ENCODE data around the gene ABHD12B. TPM values are rescaled to one million over a fixed set of nuclear protein-coding genes. Genes with fewer than 3 reads are reported as not detected.
"Not testable (repeated sequence)": the region's sequence is repeated elsewhere in the genome, so short reads cannot be mapped to it uniquely, and the experiment has no call there.

Gene ABHD12B
- total RNA-seq, 2 experiments from 2014 or later: not detected

DNA sequence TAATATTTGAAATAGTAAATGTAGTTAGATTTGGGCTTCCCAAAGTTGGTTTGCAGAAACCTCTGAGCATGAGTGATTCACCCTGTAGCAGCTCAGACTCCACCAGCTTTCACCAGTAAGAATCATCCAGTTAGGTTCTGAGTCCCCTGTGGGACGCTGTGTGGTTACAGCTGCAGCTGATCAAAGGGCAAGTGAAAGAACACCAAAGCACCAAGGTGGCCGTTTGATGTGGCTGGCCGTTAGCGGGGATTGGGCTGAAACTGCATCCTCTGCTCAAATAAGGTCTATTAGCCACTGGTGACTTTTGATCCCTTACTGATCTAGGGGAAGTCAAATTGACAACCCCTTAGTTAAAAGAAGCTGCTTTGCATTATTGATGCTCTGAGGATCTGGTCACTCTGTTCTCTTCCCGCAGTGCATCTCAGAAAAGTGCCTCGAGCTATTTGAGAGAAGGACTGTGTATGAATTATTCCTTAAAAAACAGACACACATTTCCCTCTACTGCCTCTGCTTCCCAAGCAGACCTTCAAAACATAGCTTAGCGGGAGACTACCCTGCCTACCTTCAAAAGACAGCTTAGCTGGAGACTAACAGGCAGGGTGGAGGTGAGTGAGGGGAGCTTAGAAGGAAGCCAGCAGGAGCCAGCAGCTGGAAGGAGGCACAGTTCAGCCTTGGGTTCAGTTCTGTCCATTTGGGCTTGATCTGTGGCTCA is 3.7 kb downstream of the ABHD12B start:
- ChIA-PET POLR2A (no interaction called here), CTCF (interaction anchor here (3.6 kb wide), 1 partner anchor 15 kb away, joined by 11 read pairs; no protein-coding TSS in a partner anchor)

DNA sequence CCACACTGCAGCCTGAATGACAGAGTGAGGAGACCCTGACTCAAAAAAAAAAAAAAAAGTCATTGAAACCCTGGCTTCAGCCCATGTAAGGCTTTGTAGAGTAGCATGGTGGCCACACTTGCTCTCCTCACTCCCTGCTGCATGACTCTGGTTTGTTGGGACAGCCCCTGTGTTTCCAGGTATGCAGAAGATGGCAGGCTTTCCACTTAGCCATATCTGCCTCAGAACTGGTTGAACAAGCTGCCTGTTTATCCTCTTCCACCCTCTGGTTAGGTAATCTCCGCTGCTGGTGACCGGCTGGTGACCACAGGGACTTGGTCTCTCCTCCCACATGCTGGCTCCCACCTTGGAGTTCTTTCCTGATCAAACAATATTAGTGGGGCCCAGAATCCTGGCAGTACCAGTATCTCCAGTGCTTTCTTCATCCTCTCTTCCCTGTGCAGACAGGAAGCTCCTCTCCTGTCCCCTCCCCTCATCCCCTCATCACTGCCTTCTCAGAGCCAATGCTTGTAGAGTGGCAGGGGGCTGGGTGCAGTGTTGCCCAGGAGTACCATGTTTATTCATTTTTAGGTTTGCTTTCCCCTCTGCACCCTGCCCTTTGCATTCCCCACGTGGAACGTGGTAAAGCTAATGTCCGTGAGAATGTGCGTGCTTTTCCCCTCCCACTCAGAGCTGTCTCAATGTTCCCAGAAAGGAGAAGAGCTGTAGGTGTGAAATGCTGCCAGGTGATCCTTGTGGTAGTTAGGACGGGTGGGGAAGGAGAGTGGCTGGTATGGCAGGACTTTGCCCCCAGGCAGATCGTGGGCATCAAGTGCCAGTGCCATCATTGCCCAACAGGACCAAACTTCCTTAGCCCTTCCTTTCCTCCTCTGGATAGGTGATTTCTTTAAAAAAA is 11.3 kb downstream of the ABHD12B start:
- CTCF ChIA-PET: interaction anchor here (0.6 kb wide), 1 partner anchor 1278 kb away, joined by 3 read pairs; no protein-coding TSS in a partner anchor
- POLR2A ChIA-PET: no interaction called here

DNA sequence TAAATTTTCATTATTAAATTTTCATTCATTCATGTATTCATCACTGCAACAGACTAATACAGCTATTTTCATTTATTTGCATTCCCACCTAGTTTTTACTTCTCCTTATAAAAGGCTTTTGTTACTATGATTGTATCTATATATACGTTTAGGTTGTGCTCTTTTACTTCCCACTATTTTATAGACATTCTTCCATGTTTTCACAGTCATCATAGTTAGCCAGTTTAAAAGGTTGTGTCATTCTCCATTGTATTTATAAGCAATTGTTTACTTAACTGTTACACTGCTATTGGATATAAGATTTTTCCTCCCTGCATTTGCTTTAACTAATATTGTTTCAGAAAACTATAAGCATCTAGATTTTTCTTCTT is 12.0 kb downstream of the ABHD12B start:
- ChIA-PET CTCF (no interaction called here), POLR2A (no interaction called here)

DNA sequence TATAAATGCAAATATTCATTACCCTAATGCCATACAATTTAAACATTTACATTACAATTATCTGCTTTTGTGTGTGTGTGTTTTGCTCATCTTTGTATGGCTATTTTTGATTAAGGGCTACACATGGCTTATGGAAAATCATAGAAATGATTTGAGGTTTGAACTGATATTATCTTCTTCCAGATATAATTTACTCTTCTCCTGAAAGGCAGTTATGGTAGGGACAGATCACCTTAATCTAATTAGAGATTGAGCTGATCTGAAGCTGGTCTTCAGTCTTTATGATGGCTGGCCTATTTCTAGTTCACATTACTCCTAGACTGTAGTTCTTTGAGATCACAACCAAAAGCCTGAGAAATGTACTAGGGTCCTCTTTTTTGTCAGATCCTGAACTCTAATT is 15.6 kb downstream of the ABHD12B start:
- ChIA-PET POLR2A (no interaction called here), CTCF (no interaction called here)

DNA sequence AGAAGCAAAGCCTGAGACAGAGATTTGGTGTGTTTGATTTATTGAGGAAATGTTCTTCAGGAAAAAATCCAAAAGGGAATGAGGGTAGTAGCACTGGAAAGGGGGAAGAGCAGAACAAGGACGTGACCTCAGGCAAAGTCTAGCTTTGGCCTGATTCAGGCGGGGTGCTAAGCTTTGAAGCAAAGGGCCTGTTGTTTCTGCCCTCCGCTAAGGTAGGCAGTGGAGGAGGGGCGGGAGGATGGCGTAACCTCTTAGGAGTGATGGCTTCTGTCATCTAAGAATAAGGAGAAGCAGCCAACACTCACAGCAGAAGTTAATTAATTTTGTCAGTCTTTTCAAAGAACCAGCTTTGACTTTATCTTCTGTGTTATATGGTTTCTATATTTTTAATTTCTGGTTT is 20.4 kb downstream of the ABHD12B start:
- POLR2A ChIA-PET: no interaction called here
- CTCF ChIA-PET: no interaction called here

DNA sequence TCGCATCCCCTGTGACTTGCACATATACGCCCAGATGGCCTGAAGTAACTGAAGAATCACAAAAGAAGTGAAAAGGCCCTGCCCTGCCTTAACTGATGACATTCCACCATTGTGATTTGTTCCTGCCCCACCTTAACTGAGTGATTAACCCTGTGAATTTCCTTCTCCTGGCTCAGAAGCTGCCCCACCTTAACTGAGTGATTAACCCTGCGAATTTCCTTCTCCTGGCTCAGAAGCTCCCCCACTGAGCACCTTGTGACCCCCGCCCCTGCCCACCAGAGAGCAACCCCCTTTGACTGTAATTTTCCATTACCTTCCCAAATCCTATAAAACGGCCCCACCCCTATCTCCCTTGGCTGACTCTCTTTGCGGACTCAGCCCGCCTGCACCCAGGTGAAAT is 24.6 kb downstream of the ABHD12B start:
- POLR2A ChIA-PET, CTCF ChIA-PET: not testable (repeated sequence)

DNA sequence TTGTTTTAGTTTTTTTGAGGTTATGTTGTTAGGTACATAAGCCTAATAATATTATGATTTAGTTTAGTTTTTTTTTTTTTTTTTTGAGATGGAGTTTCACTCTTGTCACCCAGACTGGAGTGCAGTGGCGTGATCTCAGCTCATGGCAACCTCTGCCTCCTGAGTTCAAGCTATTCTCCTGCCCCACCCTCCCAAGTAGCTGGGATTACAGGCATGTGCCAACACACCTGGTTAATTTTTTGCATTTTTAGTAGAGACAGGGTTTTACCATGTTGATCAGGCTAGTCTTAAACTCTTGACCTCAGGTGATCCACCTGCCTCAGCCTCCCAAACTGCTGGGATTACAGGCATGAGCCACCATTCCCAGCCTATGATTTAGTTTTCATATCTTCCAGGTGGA is 25.2 kb downstream of the ABHD12B start:
- CTCF ChIA-PET, POLR2A ChIA-PET: not testable (repeated sequence)

DNA sequence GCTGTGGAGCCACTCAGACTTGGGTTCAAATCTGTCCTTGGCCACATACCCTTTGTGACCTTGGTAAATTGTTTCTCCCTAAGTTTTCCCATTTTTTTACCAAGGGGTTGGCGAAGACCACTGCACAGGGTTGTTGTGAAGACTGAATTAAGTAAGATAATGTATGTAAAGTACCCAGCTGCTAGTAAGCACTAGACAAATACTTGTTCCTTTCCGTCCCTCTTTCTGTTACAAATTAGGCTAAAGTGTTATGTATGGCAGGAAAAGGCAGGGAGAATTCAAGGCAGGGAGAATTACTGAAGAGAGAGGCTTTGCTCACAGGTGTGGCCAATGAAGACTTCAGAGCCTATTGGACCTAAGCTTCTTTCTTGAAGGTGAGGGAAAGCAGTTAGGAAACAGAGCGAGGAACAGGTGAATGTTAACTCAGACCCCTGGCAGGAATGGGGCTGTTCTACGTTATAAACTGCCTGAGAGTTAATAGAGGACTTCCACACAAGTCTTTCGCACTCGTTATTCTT is 25.9 kb downstream of the ABHD12B start:
- ChIA-PET CTCF (no interaction called here), POLR2A (no interaction called here)

DNA sequence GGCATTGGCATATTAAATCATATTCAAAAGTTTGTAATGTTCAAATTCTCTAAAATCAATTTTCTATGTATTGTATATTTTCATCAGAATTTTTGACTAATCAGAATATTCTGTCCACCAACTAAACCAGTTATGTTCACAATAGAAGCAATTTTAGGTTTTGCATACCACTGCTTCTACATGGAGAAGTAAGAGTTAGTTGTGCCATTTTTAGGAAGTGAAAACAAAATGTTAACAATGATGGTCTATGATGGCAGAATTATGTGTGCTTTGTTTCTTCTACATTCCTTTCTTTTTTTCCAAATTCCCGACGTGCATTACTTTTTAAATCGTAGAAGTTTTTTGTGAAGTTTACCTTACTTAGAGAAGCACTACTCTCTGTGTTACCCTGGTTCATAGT is 29.5 kb downstream of the ABHD12B start:
- CTCF ChIA-PET: no interaction called here
- POLR2A ChIA-PET: no interaction called here

DNA sequence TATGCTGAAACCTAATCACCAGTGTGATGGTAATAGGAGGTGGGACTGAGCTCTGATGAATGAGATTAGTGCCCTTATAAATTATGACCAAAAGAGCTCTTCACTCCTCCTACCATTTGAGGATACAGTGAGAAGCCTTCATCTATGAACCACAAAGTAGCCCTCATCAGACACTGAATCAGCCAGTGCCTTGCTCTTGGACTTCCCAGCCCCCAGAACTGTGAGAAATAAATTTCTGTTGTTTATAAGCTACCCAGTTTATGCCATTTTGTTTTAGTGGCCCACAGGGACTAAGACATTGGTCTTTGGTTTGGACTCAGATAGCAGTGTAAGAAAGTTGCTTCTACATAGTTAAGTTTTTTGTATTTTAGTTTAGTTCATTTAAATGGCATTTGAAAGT is 32.9 kb downstream of the ABHD12B start:
- CTCF ChIA-PET: no interaction called here
- POLR2A ChIA-PET: no interaction called here

DNA sequence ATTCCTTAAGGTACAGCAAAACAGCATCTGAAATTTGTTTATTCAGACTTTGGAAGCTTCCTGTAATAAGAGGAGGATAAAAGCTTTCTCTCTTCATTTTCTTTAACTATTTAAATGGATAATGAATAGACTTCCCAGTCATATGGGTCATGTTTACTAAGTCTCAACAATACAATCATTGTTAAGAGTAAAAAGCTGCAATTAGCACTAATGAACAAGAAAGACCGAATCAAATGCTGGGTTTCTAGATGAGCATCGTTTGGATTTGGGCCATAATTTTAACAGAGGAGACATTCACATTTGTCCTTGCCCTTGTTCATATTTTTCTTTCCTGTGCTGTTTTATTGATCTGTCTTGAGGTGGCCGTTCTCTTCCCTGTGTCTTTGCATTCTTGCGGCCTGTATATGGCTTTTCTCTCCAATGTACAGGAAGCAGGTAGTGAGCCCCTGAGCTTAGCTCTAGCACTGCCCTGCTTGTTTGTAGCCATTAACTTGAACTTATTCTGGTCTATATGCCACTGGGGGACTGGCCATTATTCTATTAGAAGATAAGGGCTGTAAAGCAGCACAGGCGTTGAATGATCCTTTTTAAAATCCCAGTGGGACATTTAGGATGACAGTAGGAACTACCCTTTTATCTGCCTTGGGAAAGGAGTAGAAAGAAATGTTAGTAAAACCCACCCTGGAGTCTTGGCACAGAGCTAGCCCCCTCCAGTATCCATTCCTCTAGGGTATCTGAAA is 34.6 kb downstream of the ABHD12B start:
- CTCF ChIA-PET: no interaction called here

DNA sequence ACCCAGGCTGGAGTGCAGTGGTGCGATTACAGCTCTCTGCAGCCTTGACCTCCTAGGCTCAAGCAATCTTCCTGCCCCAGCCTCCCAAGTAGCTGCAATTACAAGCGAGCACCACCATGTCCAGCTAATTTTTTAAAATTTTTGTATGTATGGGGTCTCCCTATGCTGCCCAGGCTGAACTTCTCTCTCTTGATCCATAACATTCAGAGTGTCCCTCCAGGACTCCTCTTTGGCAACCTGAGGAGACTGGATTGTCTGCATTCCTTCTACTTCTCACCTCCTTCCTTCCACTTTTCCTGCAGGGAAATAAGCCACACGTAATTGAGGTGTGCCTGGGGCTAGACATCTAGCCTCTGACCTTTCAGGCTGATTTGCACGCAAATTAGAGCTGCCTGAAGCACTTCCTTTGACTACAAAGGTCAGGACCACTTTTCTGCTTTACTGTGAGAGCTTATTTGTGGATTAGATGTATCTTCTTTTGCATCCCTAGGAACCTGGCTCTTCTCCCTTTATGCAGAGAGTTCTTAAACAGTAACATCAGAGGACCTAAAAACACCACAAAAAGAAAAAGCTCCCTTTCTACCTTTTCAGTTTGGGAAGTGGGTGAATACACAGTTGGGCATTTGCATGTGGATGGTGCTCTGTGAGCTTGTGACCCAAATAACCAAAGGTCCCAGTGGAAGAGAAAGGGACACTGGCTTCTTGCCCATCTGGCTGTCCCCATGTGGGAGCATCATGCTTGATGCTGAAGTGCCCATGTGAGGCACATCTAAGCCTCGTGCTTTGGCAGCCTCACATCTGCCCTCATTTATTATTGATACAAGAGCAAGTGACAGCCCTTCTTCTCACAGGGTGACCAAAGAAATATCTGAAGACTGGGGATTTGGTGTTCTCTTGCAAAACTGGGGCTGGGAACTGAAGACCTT is 38.9 kb downstream of the ABHD12B start:
- CTCF ChIA-PET: no interaction called here
- POLR2A ChIA-PET: no interaction called here

More for the DNA sequence above, 34.6 kb downstream of the ABHD12B start:
- POLR2A ChIA-PET: no interaction called here

DNA sequence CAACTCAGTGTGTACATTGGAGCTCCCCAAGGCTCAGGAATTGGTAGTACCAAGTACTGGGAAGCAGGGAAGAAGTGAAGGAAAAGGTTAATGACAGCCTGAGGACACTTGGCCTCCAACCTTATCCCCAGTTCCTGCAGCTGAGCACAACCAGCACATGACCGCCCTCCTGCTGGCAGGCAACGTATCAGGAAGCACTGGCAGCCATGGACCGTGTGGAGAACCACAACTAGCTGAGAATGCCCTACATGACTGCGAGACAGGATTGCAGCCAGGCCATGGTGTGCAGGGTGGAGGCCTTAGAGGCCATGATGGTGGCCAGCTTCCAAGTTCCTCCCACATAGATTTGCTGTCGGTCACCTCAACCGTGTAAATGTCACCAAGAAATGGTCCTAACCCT is 45.6 kb downstream of the ABHD12B start:
- ChIA-PET CTCF (no interaction called here), POLR2A (no interaction called here)

DNA sequence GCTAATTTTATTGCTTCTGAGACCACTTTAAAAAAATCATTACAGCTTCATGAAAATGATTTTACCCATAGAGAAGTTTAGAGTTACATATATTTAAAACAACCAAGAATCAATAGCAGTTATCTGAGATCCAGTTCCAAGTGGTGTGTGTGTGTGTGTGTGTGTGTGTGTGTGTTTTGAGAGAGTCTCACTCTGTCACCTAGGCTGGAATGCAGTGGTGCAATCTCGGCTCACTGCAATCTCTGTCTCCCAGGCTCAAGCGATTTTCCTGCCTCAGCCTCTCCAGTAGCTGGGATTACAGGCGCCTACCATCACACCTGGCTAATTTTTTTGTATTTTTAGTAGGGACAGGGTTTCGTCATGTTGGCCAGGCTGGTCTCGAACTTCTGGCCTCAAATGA is 47.7 kb downstream of the ABHD12B start:
- POLR2A ChIA-PET, CTCF ChIA-PET: not testable (repeated sequence)

DNA sequence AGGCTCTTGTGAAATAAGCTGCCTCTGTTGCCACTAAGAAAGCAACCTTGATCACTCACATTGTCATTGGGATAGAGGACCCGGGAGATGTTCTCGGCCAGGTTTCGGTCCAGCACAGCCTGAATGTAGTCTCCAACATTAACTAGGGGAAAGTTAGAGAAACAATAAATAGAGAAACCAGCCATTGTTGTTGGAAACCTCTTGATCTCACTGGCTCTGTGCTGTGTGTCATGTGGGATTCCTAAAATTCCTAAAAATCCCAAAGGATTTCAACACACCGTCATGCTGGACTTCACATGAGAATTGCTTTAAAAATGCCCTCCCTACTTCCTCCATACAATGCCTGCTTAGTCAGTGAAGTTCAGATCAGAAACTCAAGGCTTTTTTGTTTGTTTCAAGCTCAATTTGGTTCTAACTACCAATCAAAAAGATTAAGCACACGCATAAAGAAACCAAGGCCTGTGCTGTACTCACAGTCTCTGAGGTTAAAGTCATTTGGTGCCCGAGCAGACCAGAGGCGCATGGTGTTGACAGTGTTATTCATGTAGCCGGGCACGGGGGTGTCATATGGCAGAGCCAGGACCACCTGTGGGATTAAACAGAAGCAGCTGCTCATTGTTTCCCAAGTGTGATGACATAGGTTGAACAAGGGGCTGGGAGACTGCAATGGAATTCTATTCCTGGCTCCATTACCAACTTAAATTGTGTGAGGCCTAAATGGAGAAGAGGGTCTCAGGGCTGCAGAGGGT is 48.8 kb downstream of the ABHD12B start:
- ChIA-PET CTCF (no interaction called here), POLR2A (no interaction called here)

DNA sequence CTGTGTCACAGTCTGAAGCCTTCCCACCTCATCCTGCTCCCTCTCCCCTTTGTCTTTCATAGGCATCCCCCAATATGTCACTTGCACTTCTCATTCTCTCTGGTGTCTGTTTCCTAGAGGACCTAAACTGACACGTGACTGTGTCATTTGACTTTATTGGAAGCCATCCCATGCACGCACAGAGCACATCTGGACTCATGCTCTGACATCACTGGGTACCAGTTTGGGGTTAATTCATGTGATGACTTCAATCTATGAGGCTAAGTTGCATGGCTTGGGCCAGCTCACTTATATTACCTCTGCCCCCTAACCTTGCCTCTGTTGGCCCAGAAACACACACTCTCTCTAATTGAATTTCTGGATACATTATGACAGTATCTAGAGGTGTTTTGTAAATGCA is 51.0 kb downstream of the ABHD12B start:
- ChIA-PET POLR2A (no interaction called here), CTCF (no interaction called here)

DNA sequence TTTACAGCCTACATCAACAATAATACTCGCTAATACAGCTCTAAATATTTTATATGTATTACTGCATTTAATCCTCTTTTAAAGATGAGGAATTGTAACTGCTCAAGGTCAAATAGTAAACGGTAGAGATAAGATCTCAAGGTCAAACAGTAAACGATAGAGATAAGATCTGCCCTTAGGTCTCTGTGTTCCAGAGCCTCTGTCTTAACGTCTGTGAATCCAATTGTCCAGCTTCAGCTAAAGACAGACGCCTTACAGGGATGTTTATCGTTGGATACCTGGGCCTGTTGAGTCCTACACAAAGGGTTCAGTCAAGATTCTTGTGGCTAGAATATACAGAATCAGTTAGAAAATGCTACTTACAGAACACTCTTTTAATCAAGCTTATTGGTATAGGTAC is 52.4 kb downstream of the ABHD12B start:
- POLR2A ChIA-PET: no interaction called here
- CTCF ChIA-PET: no interaction called here

DNA sequence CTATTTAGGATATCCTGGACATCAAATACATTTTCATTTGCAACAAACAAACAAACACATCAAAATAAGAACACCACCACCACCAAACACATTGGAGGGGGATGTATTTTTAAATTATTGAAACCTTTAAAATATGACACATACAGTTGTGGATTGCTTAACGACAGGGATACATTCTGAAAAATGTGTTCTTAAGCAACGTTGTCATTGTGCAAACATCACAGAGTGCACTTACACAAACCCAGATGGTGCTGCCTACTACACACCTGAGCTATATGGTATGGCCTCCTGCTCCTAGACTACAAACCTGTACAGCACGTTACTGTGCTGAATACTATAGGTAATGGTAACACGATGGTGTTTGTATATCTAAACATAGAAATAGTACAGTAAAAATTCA is 53.0 kb downstream of the ABHD12B start:
- POLR2A ChIA-PET: no interaction called here
- CTCF ChIA-PET: no interaction called here

DNA sequence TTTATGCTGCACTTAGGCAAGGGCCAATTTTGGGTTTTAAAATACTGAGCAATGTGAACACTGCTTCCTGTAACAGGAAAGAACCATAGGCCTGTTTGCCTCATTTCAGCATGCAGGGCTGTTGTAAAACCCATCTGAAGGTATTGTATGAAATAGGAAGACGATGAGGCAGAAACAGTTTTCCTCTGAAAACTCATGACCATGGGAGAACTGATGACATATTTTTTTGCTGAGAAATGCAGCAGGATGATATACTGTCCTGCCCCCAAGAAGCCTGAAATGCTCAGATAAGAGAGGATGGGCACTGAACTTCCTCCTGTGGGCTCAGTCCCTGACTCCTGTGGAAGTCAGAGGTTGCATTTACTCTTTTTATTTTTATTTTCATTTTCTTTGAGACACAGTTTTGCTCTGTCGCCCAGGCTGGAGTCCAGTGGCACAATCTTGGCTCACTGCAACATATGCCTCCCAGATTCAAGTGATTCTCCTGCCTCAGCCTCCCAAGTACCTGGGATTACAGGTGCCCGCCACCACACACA is 55.1 kb downstream of the ABHD12B start:
- ChIA-PET CTCF (no interaction called here), POLR2A (no interaction called here)
